ENCODE results near the gene HEYL.

The HEYL gene

DNA sequence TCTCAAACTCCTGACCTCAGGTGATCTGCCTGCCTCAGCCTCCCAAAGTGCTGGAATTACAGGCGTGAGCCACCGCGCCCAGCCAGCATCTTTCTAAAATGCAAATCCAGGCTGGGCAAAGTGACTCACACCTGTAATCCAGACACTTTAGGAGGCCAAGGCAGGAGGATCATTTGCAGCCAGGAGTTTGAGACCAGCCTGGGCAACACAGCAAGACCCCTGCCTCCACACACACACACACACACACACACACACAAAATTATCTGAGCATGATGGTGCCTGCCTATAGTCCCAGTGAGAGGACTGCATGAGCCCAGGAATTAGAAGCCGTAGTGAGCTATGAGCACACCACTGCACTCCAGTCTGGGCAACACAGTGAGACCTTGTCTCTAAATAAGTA, 46.1 kb downstream of the HEYL start:
- no peak for DNase-seq

- no peak for DNase-seq
Measured at GRCh38 chr1:39592069-39592468, 47.4 kb downstream of the HEYL start.

- no peak for DNase-seq
Measured at GRCh38 chr1:39590546-39590945, 48.9 kb downstream of the HEYL start.

DNA sequence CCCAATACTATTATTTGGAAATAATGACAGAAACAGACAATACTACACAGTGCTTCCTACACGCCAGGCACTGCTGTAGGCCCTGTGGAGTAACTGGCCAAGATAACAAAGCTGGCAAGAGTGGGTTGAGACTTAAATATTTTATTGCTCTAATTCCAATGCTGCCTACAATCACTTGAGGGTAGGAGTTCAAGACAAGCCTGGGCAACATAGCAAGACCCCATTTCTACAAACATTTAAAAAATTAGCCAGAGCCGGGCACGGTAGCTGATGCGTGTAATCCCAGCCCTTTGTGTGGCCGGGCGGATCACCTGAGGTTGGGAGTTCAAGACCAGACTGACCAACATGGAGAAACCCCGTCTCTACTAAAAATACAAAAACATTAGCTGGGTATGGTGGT, 53.5 kb downstream of the HEYL start:
- no peak for DNase-seq

GRCh38 chr1:39576016-39576657, 63.3 kb downstream of the HEYL start:
- DNase-seq: peak; percentile 39

- DNase-seq: peak; percentile 81
Measured at GRCh38 chr1:39575191-39576015, 64.0 kb downstream of the HEYL start.

GRCh38 chr1:39574646-39575045, 64.8 kb downstream of the HEYL start:
- DNase-seq: peak; percentile 34
